ENCODE measurements around the gene CYS1.

CYS1 gene

GRCh38 chr2:10078001-10078400 lies 2.2 kb downstream of the CYS1 start:
- TF ChIP-seq CTCF (IDR thresholded peaks at IDR 0.05; ENCODE audit: insufficient read depth, low read length, missing control alignments): no peak
- H3K4me3 ChIP-seq (ENCODE audit: low read depth, low read length): no peak overlapping the region
- ChIA-PET CTCF (interaction anchor here (0.9 to 15.7 kb wide), 5 partner anchors 11 to 357 kb away, joined by 3 to 482 read pairs (median 6); no protein-coding TSS in a partner anchor), POLR2A (interaction anchor here (1.1 kb wide), 1 partner anchor 17 kb away, joined by 3 read pairs; no protein-coding TSS in a partner anchor)
- DNase-seq (ENCODE audit: low read depth, low spot score): no peak

- no peak for TF ChIP-seq CTCF (IDR thresholded peaks at IDR 0.05; ENCODE audit: insufficient read depth, low read length, missing control alignments)
- no peak overlapping the region for H3K4me3 ChIP-seq (ENCODE audit: low read depth, low read length)
- no peak for DNase-seq (ENCODE audit: low read depth, low spot score)
- POLR2A ChIA-PET: no interaction called here
- CTCF ChIA-PET: interaction anchor here (1.0 to 15.7 kb wide), 5 partner anchors 12 to 358 kb away, joined by 3 to 482 read pairs (median 86); no protein-coding TSS in a partner anchor
These were observed 3.2 kb downstream of the CYS1 start for GRCh38 chr2:10076988-10077527.

- ChIA-PET CTCF (interaction anchor here (1.0 to 15.7 kb wide), 5 partner anchors 12 to 359 kb away, joined by 3 to 482 read pairs (median 86); no protein-coding TSS in a partner anchor), POLR2A (no interaction called here)
- DNase-seq (ENCODE audit: low read depth, low spot score): no peak
- no peak for TF ChIP-seq CTCF (IDR thresholded peaks at IDR 0.05; ENCODE audit: insufficient read depth, low read length, missing control alignments)
- no peak overlapping the region for H3K4me3 ChIP-seq (ENCODE audit: low read depth, low read length)
These were observed 3.7 kb downstream of the CYS1 start for GRCh38 chr2:10076511-10076910.

GRCh38 chr2:10075571-10076209 lies 4.5 kb downstream of the CYS1 start:
- no peak overlapping the region for H3K4me3 ChIP-seq (ENCODE audit: low read depth, low read length)
- ChIA-PET CTCF (interaction anchor here (5.1 to 15.7 kb wide), 7 partner anchors 13 to 360 kb away, joined by 27 to 482 read pairs (median 86); partner anchors contain the start of gene RRM2), POLR2A (no interaction called here)
- TF ChIP-seq CTCF (IDR thresholded peaks at IDR 0.05; ENCODE audit: insufficient read depth, low read length, missing control alignments): no peak
- no peak for DNase-seq (ENCODE audit: low read depth, low spot score)

GRCh38 chr2:10075101-10075500 lies 5.1 kb downstream of the CYS1 start:
- no peak for DNase-seq (ENCODE audit: low read depth, low spot score)
- CTCF ChIA-PET: interaction anchor here (0.9 to 15.7 kb wide), 8 partner anchors 14 to 377 kb away, joined by 3 to 482 read pairs (median 76); partner anchors contain the start of gene RRM2
- TF ChIP-seq CTCF (IDR thresholded peaks at IDR 0.05; ENCODE audit: insufficient read depth, low read length, missing control alignments): no peak
- POLR2A ChIA-PET: no interaction called here
- no peak overlapping the region for H3K4me3 ChIP-seq (ENCODE audit: low read depth, low read length)

- TF ChIP-seq CTCF (IDR thresholded peaks at IDR 0.05; ENCODE audit: insufficient read depth, low read length, missing control alignments): no peak
- ChIA-PET POLR2A (no interaction called here), CTCF (interaction anchor here (0.8 to 15.7 kb wide), 21 partner anchors 9 to 372 kb away, joined by 3 to 482 read pairs (median 21); partner anchors contain the start of gene RRM2)
- H3K4me3 ChIP-seq (ENCODE audit: low read depth, low read length): no peak overlapping the region
- DNase-seq (ENCODE audit: low read depth, low spot score): no peak
These were observed 6.5 kb downstream of the CYS1 start for GRCh38 chr2:10073706-10074105.

Measured in AG04449 (cell line).